Loucy (cell line): ENCODE data around the gene PLA2G4E.

Experiments used
- CTCF ChIP-seq: fragments of 200-600 bp; sonication (generic); conservative IDR thresholded peaks from 2 replicates; pipeline ENCODE4 v1.5.1; 2014; ENCODE audit warnings: mild to moderate bottlenecking, antibody characterized with exemption, low read length
- EZH2phosphoT487 ChIP-seq: fragments of 200-600 bp; IDR thresholded peaks from 2 replicates; pipeline ENCODE4 v1.6.1; 2018; ENCODE audit warnings: antibody characterized with exemption, mild to moderate bottlenecking, moderate library complexity, borderline replicate concordance

GRCh38 chr15:41942886-41943285 is 78.0 kb downstream of the PLA2G4E start:
- TF ChIP-seq CTCF (no peak), EZH2phosphoT487 (no peak)
